GM18858 (cell line): ENCODE measurements around the gene SNU13.
"Not testable (repeated sequence)": the region's sequence is repeated elsewhere in the genome, so short reads cannot be mapped to it uniquely, and the experiment has no call there.

Experiments used
- ATAC-seq: cut with Tn5 transposase; IDR thresholded peaks from one replicate; pipeline ENCODE4 v1.9.1; 2021; ENCODE audit not compliant: unreplicated experiment

Gene SNU13

DNA sequence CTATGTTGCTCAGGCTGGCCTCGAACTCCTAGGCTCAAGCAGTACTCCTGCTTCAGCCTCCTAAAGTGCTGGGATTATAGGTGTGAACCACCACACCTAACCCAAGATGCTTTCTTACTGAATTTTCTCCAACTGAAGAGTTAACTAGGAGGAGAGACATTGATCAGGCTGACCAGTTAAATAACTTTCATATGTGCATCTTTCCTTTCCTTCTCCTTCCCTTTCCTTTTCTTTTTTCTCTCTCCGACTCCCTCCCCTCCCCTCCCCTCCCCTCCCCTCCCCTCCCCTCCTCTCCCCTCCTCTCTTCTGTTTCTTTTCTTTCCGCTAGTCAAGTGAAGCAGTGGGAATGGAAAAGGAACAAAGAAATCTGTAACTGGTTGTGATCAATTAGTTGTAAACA lies 40.9 kb downstream of the SNU13 start:
- no peak for ATAC-seq

- ATAC-seq = no peak
Observed at GRCh38 chr22:41642331-41643110, 46.1 kb downstream of the SNU13 start.

DNA sequence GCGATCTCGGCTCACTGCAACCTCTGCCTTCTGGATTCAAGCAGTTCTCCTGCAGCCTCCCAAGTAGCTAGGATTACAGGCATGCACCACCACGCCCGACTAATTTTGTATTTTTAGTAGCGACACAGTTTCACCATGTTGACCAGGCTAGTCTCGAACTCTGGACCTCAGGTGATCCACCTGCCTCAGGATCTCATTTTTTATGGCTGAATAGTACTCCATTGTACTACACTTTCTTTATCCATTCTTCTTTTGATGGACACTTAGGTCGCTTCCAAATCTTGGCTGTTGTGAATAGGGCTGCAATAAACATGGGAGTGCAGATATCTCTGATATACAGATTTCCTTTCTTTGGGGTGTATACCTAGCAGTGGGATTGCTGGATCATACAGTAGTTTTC lies 46.8 kb downstream of the SNU13 start:
- no peak for ATAC-seq

- no peak for ATAC-seq
Observed at GRCh38 chr22:41638748-41639147, 49.9 kb downstream of the SNU13 start.

DNA sequence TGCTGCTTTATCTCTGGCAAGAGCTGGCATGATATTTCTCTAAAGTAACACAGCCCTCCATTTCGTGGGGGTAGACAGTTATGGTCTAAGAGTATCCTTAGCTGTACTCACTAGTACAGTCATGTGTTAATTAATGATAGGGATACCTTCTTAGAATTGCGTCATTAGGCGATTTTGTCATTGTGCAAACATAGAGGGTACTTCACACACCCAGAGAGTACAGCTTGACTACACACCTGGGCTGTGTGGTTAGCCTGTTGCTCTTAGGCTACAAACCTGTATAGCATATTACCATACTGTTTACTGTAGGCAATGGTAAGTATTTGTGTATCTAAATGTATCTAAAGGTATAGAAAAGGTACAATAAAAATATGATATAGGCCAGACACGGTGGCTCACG lies 50.5 kb downstream of the SNU13 start:
- no peak for ATAC-seq

GRCh38 chr22:41637623-41638022 lies 51.0 kb downstream of the SNU13 start:
- ATAC-seq = not testable (repeated sequence)

- no peak for ATAC-seq
Observed at GRCh38 chr22:41636467-41636866, 52.2 kb downstream of the SNU13 start.

- ATAC-seq = not testable (repeated sequence)
Observed at GRCh38 chr22:41634610-41635009, 54.1 kb downstream of the SNU13 start.

- not testable (repeated sequence) for ATAC-seq
Observed at GRCh38 chr22:41631615-41632014, 57.1 kb downstream of the SNU13 start.

GRCh38 chr22:41631115-41631514 lies 57.6 kb downstream of the SNU13 start:
- not testable (repeated sequence) for ATAC-seq

DNA sequence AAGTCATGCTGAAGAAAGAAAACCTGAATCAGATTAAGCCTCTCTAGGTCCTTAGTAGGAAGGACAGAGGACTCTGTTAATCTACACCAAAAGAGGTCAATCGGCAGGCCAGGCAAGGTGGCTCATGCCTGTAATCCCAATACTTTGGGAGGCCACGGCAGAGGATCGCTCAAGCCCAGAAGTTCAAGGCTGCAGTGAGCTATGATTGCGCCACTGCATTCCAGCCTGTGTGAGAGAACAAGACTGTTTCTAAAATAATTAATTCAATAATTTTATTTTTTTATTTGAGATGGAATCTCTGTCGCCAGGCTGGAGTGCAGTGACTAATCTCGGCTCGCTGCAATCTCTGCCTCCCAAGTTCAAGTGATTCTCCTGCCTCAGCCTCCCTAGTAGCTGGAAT lies 63.1 kb downstream of the SNU13 start:
- ATAC-seq = no peak
